NK-92 (cell line): ENCODE results near the gene SLC39A13.

Experiments used
- DNase-seq: peaks from one replicate; lab custom pipeline; 2025; ENCODE audit not compliant: unreplicated experiment; lab: John Stamatoyannopoulos, UW

The SLC39A13 gene

GRCh38 chr11:47400768-47401279 is 7.6 kb upstream of the SLC39A13 start:
- no peak for DNase-seq

GRCh38 chr11:47403135-47403534 is 5.3 kb upstream of the SLC39A13 start:
- DNase-seq = no peak

- no peak for DNase-seq
These were observed 4.8 kb upstream of the SLC39A13 start for GRCh38 chr11:47403571-47403970.

GRCh38 chr11:47406896-47407745 is 1.3 kb upstream of the SLC39A13 start:
- DNase-seq = no peak

GRCh38 chr11:47408598-47409439 is 429 bp downstream of the SLC39A13 start:
- no peak for DNase-seq

- DNase-seq = no peak
These were observed 1.3 kb downstream of the SLC39A13 start for GRCh38 chr11:47409440-47410369.

GRCh38 chr11:47410370-47411264 is 2.2 kb downstream of the SLC39A13 start:
- no peak for DNase-seq

GRCh38 chr11:47411884-47412746 is 3.7 kb downstream of the SLC39A13 start:
- no peak for DNase-seq

- DNase-seq = no peak
These were observed 5.0 kb downstream of the SLC39A13 start for GRCh38 chr11:47413351-47413750.

GRCh38 chr11:47413908-47414684 is 5.7 kb downstream of the SLC39A13 start:
- no peak for DNase-seq

- DNase-seq = no peak
These were observed 6.3 kb downstream of the SLC39A13 start for GRCh38 chr11:47414685-47415070.

- no peak for DNase-seq
These were observed 6.9 kb downstream of the SLC39A13 start for GRCh38 chr11:47415091-47415854.

GRCh38 chr11:47415949-47416472 is 7.6 kb downstream of the SLC39A13 start:
- DNase-seq = no peak

- no peak for DNase-seq
These were observed 9.3 kb downstream of the SLC39A13 start for GRCh38 chr11:47417712-47418111.

- DNase-seq = no peak
These were observed 10.3 kb downstream of the SLC39A13 start for GRCh38 chr11:47418454-47419259.

- DNase-seq = no peak
These were observed 17.2 kb downstream of the SLC39A13 start for GRCh38 chr11:47425611-47426010.
